H1 (cell line): ENCODE measurements around the gene TMEM138. TPM values are rescaled to one million over a fixed set of nuclear protein-coding genes. Genes with fewer than 3 reads are reported as not detected.

ENCODE experiments used
- CTCF ChIA-PET: fragments of 300-600 bp; sonication (Branson Sonifier 250); formaldehyde crosslinking; loops from one replicate; lab custom pipeline; 2021; ENCODE audit not compliant: partially characterized antibody; lab: Charles Lee
- POLR2A ChIA-PET: fragments of 300-600 bp; sonication (Branson Sonifier 250); formaldehyde crosslinking; loops from one replicate; lab custom pipeline; 2021; ENCODE audit warnings: inconsistent platforms; ENCODE audit not compliant: partially characterized antibody; lab: Charles Lee
- DNase-seq, 2 experiments: peaks; one replicate each; pipeline versions ENCODE4 v3.0.0 to v3.0.0-alpha.2; 2010 to 2022; ENCODE audit warnings: low spot score in 2 of 2, low read depth in 1 of 2, mixed read lengths in 1 of 2
- FAIRE-seq: peaks from 2 replicates; lab custom pipeline; 2011; peaks lifted over from hg19 to GRCh38; lab: Jason Lieb, UNC
- H2AFZ ChIP-seq: 2 replicates; pipeline ENCODE4 v1.8.1; 2012; ENCODE audit warnings: low read length, inconsistent platforms
- H2AK5ac ChIP-seq: 2 replicates; pipeline ENCODE4 v1.6.1; 2013; ENCODE audit warnings: low read depth, low read length
- H2BK120ac ChIP-seq: replicated peaks from 2 replicates; pipeline ENCODE3; 2013; ENCODE audit warnings: low read depth, low read length, inconsistent platforms
- H2BK12ac ChIP-seq: 2 replicates; pipeline ENCODE4 v1.6.1; 2013; ENCODE audit warnings: low read depth, low read length
- H2BK15ac ChIP-seq: 2 replicates; pipeline ENCODE4 v1.6.1; 2013; ENCODE audit warnings: low read length
- H2BK20ac ChIP-seq: 2 replicates; pipeline ENCODE4 v1.6.1; 2013; ENCODE audit warnings: low read length
- H2BK5ac ChIP-seq: 2 replicates; pipeline ENCODE4 v1.6.1; 2013; ENCODE audit warnings: low read depth, low read length
- H3K14ac ChIP-seq: 2 replicates; pipeline ENCODE4 v1.6.1; 2013; ENCODE audit warnings: inconsistent platforms; ENCODE audit not compliant: insufficient read length
- H3K18ac ChIP-seq: 2 replicates; pipeline ENCODE4 v1.6.1; 2013; ENCODE audit warnings: low read length; ENCODE audit errors: extremely low read depth
- H3K23ac ChIP-seq: 2 replicates; pipeline ENCODE4 v1.6.1; 2013; ENCODE audit warnings: inconsistent platforms; ENCODE audit not compliant: insufficient read length
- H3K23me2 ChIP-seq: 2 replicates; pipeline ENCODE4 v1.6.1; 2013; ENCODE audit warnings: low read depth, low read length
- H3K27ac ChIP-seq: 2 replicates; pipeline ENCODE4 v1.6.1; 2011; ENCODE audit warnings: low read depth, low read length, inconsistent platforms
- H3K27me3 ChIP-seq, 4 experiments: replicated peaks in 1 of 4; 1 replicate in 1 of 4; 2 replicates in 3 of 4; pipeline versions ENCODE4 v1.6.1 to v1.8.1; 2011 to 2013; ENCODE audit warnings: low read length in 3 of 4, mild to moderate bottlenecking in 3 of 4, inconsistent platforms in 2 of 4, mixed read lengths in 2 of 4, moderate library complexity in 1 of 4; ENCODE audit not compliant: control insufficient read depth in 3 of 4, insufficient read depth in 3 of 4; ENCODE audit errors: extremely low read depth in 1 of 4
- H3K36me3 ChIP-seq, 4 experiments: 2 replicates each; pipeline versions ENCODE4 v1.6.1 to v1.8.1; 2011 to 2013; ENCODE audit warnings: mild to moderate bottlenecking in 4 of 4, low read length in 3 of 4, moderate library complexity in 2 of 4, control low read depth in 1 of 4, inconsistent platforms in 1 of 4; ENCODE audit not compliant: insufficient read depth in 4 of 4, control insufficient read depth in 2 of 4
- H3K4ac ChIP-seq: replicated peaks from 2 replicates; pipeline ENCODE3; 2013; ENCODE audit warnings: low read length, low read depth, mixed read lengths, inconsistent platforms; ENCODE audit not compliant: insufficient read length
- H3K4me1 ChIP-seq, 4 experiments: replicated peaks in 1 of 4; 1 replicate in 1 of 4; 2 replicates in 3 of 4; pipeline versions ENCODE4 v1.6.1 to v1.8.1; 2011 to 2013; ENCODE audit warnings: low read length in 3 of 4, inconsistent platforms in 2 of 4, mixed read lengths in 1 of 4; ENCODE audit not compliant: insufficient read depth in 4 of 4, control insufficient read depth in 3 of 4
- H3K4me2 ChIP-seq, 2 experiments: 2 replicates each; pipeline versions ENCODE4 v1.6.1 to v1.8.1; 2011 to 2013; ENCODE audit warnings: low read depth in 2 of 2, low read length in 2 of 2, control low read depth in 1 of 2, inconsistent platforms in 1 of 2, mild to moderate bottlenecking in 1 of 2; ENCODE audit not compliant: insufficient read depth in 1 of 2
- H3K4me3 ChIP-seq, 4 experiments: fragments of 200-600, 300-600 bp in 1 of 4; sonication (generic), shearing (Covaris generic), sonication (Bioruptor Twin) in 1 of 4; 2 replicates each; pipeline versions ENCODE4 v1.5.1 to v1.8.1; 2011 to 2016; ENCODE audit warnings: low read length in 4 of 4, low read depth in 3 of 4, control low read depth in 2 of 4, inconsistent platforms in 2 of 4, mild to moderate bottlenecking in 2 of 4, mixed read lengths in 1 of 4, moderate library complexity in 1 of 4; ENCODE audit not compliant: insufficient read depth in 2 of 4; ENCODE audit errors: extremely low read depth in 1 of 4
- H3K56ac ChIP-seq: replicated peaks from 2 replicates; pipeline ENCODE3; 2013; ENCODE audit warnings: low read depth, mild to moderate bottlenecking, mixed read lengths, low read length, inconsistent platforms; ENCODE audit not compliant: insufficient read length
- H3K79me1 ChIP-seq: 2 replicates; pipeline ENCODE4 v1.6.1; 2013; ENCODE audit warnings: low read depth, low read length, control low read depth
- H3K79me2 ChIP-seq, 2 experiments: 2 replicates each; pipeline versions ENCODE4 v1.6.1 to v1.8.1; 2012 to 2013; ENCODE audit warnings: low read length in 2 of 2, mild to moderate bottlenecking in 2 of 2, inconsistent platforms in 1 of 2; ENCODE audit not compliant: insufficient read depth in 2 of 2, control insufficient read depth in 1 of 2
- H3K9ac ChIP-seq, 4 experiments: replicated peaks in 1 of 4; 1 replicate in 1 of 4; 2 replicates in 3 of 4; pipeline versions ENCODE4 v1.6.1 to v1.8.1; 2011 to 2013; ENCODE audit warnings: low read depth in 3 of 4, low read length in 3 of 4, control low read depth in 2 of 4, mild to moderate bottlenecking in 2 of 4, moderate library complexity in 2 of 4, inconsistent platforms in 1 of 4; ENCODE audit errors: extremely low read depth in 1 of 4
- H3K9me3 ChIP-seq, 2 experiments: 2 replicates each; pipeline versions ENCODE4 v1.6.1 to v1.8.1; 2012 to 2013; ENCODE audit warnings: mild to moderate bottlenecking in 2 of 2, moderate library complexity in 2 of 2, control low read depth in 1 of 2, inconsistent platforms in 1 of 2, low read depth in 1 of 2, low read length in 1 of 2, mixed read lengths in 1 of 2; ENCODE audit not compliant: insufficient read depth in 2 of 2
- H4K20me1 ChIP-seq, 2 experiments: replicated peaks in 1 of 2; 2 replicates each; pipeline versions ENCODE3 to v1.8.1; 2011 to 2013; ENCODE audit warnings: inconsistent platforms in 2 of 2, low read length in 2 of 2, mild to moderate bottlenecking in 1 of 2; ENCODE audit not compliant: insufficient read depth in 2 of 2, control insufficient read depth in 1 of 2
- H4K5ac ChIP-seq: 2 replicates; pipeline ENCODE4 v1.6.1; 2013; ENCODE audit warnings: low read length, low read depth, mixed read lengths, inconsistent platforms; ENCODE audit not compliant: insufficient read length
- H4K8ac ChIP-seq: 2 replicates; pipeline ENCODE4 v1.8.0; 2013; ENCODE audit warnings: mild to moderate bottlenecking, moderate library complexity, low read length, inconsistent platforms; ENCODE audit not compliant: insufficient read depth; ENCODE audit errors: extremely low read depth
- H4K91ac ChIP-seq: replicated peaks from 2 replicates; pipeline ENCODE3; 2013; ENCODE audit warnings: low read length, mixed read lengths, inconsistent platforms; ENCODE audit not compliant: insufficient read length
- CTBP2 ChIP-seq: IDR thresholded peaks from 2 replicates; pipeline ENCODE4 v1.7.0; 2011; ENCODE audit warnings: borderline replicate concordance, mild to moderate bottlenecking, moderate library complexity, mixed read lengths, low read length; ENCODE audit not compliant: insufficient read depth, insufficient read length
- EGR1 ChIP-seq: IDR thresholded peaks from 2 replicates; pipeline ENCODE4 v1.6.1; 2011; ENCODE audit warnings: low read depth, low read length, borderline replicate concordance
- EP300 ChIP-seq, 2 experiments: IDR thresholded peaks; 1 replicate in 1 of 2; 2 replicates in 1 of 2; pipeline ENCODE4 v1.6.1; 2011 to 2012; ENCODE audit warnings: low read depth in 2 of 2, low read length in 2 of 2, mild to moderate bottlenecking in 2 of 2, borderline replicate concordance in 1 of 2, inconsistent platforms in 1 of 2, moderate library complexity in 1 of 2
- EZH2 ChIP-seq: fragments of 200-600 bp; sonication (generic); IDR thresholded peaks from 2 replicates; pipeline ENCODE4 v1.7.1; 2012; ENCODE audit warnings: low read depth, mild to moderate bottlenecking, moderate library complexity, low read length, inconsistent platforms; ENCODE audit not compliant: severe bottlenecking
- JUND ChIP-seq: IDR thresholded peaks from 2 replicates; pipeline ENCODE4 v1.6.1; 2011; ENCODE audit warnings: mild to moderate bottlenecking, improper control_type of control experiment, low read length
- KDM4A ChIP-seq: IDR thresholded peaks from one replicate; pipeline ENCODE4 v1.7.1; 2012; ENCODE audit warnings: low read depth, mild to moderate bottlenecking, moderate library complexity, low read length, inconsistent platforms; ENCODE audit not compliant: severe bottlenecking
- MAX ChIP-seq: IDR thresholded peaks from 2 replicates; pipeline ENCODE4 v1.6.1; 2012; ENCODE audit warnings: inconsistent platforms
- POLR2A ChIP-seq, 2 experiments: IDR thresholded peaks; 1 replicate in 1 of 2; 2 replicates in 1 of 2; pipeline ENCODE4 v1.6.1; 2011; ENCODE audit warnings: low read depth in 2 of 2, low read length in 2 of 2, mild to moderate bottlenecking in 2 of 2; ENCODE audit errors: control extremely low read depth in 1 of 2
- RFX5 ChIP-seq: IDR thresholded peaks from 2 replicates; pipeline ENCODE4 v1.6.1; 2011; ENCODE audit warnings: low read depth, low read length, improper control_type of control experiment, borderline replicate concordance
- SAP30 ChIP-seq: fragments of 300-600 bp; sonication (generic); IDR thresholded peaks from 2 replicates; pipeline ENCODE4 v1.7.1; 2012; ENCODE audit warnings: low read length, moderate library complexity, mild to moderate bottlenecking, inconsistent platforms; ENCODE audit not compliant: insufficient read depth, insufficient replicate concordance
- SRF ChIP-seq: IDR thresholded peaks from 2 replicates; pipeline ENCODE4 v1.6.1; 2011; ENCODE audit warnings: mild to moderate bottlenecking, low read depth, low read length, moderate library complexity
- TBP ChIP-seq: IDR thresholded peaks from 2 replicates; pipeline ENCODE4 v1.6.1; 2011; ENCODE audit warnings: low read depth, low read length, improper control_type of control experiment
- YY1 ChIP-seq: IDR thresholded peaks from 2 replicates; pipeline ENCODE4 v1.6.1; 2011; ENCODE audit warnings: low read depth, mild to moderate bottlenecking, low read length
- WGBS, 2 experiments: shearing (Covaris generic) in 1 of 2; methylation state at CpG; one replicate each; pipeline versions ENCODE4 v1.1.6 to v1.1.7; 2013 to 2015; ENCODE audit warnings: low lambda C conversion rate in 2 of 2, mixed read lengths in 2 of 2, inconsistent platforms in 1 of 2, low coverage in 1 of 2, missing lambda C conversion rate in 1 of 2; ENCODE audit not compliant: insufficient replicate concordance in 2 of 2, insufficient coverage in 1 of 2, insufficient read length in 1 of 2; ENCODE audit errors: extremely low coverage in 1 of 2, missing lambda C conversion rate in 1 of 2; 5-methylcytosine and 5-hydroxymethylcytosine counted together
- polyA plus RNA-seq, 7 experiments: library from polyadenylated mRNA; depleted of rRNA in 3 of 7; stranded (reverse) in 5 of 7; unstranded in 2 of 7; fragments of >200 nt in 5 of 7; fragments of 200-250 nt in 2 of 7; gene quantifications; 1 replicate in 5 of 7; 2 replicates in 1 of 7; 4 replicates in 1 of 7; pipeline versions ENCODE4 v1.2.1 to v1.2.3, GENCODE V29; 2011 to 2013; ENCODE audit warnings: missing spikeins in 2 of 7, mixed read lengths in 2 of 7
- total RNA-seq: library from RNA; stranded (reverse); fragmentation: NEBNext Ultra II Directional; extraction: Animal tissue kit (Norgen Biotek cat#: 25700); gene quantifications from 2 replicates; pipeline ENCODE4 v1.2.1, GENCODE V29; 2021

TMEM138 gene
- total and polyA plus RNA-seq, 2 of the 8 experiments (the other 6 are each of a cell fraction or from before 2014, with no cell fraction given), result 32.9 to 59.0 TPM

- no peaks in the 10 kb centered on the region for H4K20me1 ChIP-seq
- H3K14ac ChIP-seq, result no peak overlapping the region
- peaks cover 0 to 15% (median 4%) of the 10 kb centered on the region in 4 experiments; a peak in 4 of 8 replicates for H3K36me3 ChIP-seq
- 86% methylated on average over 5 of the region's 5 CpGs; no CpG with 5 or more reads in 1 of the 2 experiments for WGBS, 2 experiments
- H4K91ac ChIP-seq, result no peak overlapping the region
- no peak overlapping the region for H3K18ac ChIP-seq
- no peak for DNase-seq
- no peaks in the 10 kb centered on the region for H3K79me2 ChIP-seq
- no peak overlapping the region for H2BK20ac ChIP-seq
- H3K23ac ChIP-seq, result no peak overlapping the region
- no peak overlapping the region for H3K4me2 ChIP-seq
- H3K23me2 ChIP-seq, result no peaks in the 10 kb centered on the region
- H3K79me1 ChIP-seq, result no peaks in the 10 kb centered on the region
- no peak overlapping the region for H2BK12ac ChIP-seq
- H3K4ac ChIP-seq, result no peak overlapping the region
- H4K5ac ChIP-seq, result no peak overlapping the region
- no peak overlapping the region for H2AK5ac ChIP-seq
- H3K4me1 ChIP-seq, result no peaks in the 10 kb centered on the region
- no peak overlapping the region for H4K8ac ChIP-seq
- H3K9me3 ChIP-seq, result peaks cover 8 to 9% of the 10 kb centered on the region in 2 experiments; a peak in 3 of 4 replicates
- POLR2A ChIA-PET, result interaction anchor here (1.9 to 38.6 kb wide), 3 partner anchors 13 to 50 kb away, joined by 6 to 1106 read pairs (median 6); partner anchors contain the start of genes CPSF7, CYB561A3, DDB1 and TKFC
- no peak overlapping the region for H3K27ac ChIP-seq
- H2BK120ac ChIP-seq, result no peak overlapping the region
- H2BK5ac ChIP-seq, result no peak overlapping the region
- H2BK15ac ChIP-seq, result no peak overlapping the region
- no peaks in the 10 kb centered on the region for H3K27me3 ChIP-seq
- CTCF ChIA-PET, result interaction anchor here (0.6 to 9.4 kb wide), 2 partner anchors 14 to 42 kb away, joined by 3 to 199 read pairs; partner anchors contain the start of genes CYB561A3 and TMEM138
- no peak overlapping the region for H2AFZ ChIP-seq
- FAIRE-seq, result no peak
- no peak overlapping the region for H3K9ac ChIP-seq
- H3K4me3 ChIP-seq, result no peak overlapping the region
- no peak overlapping the region for H3K56ac ChIP-seq
- TF ChIP-seq EP300 (IDR thresholded peaks at IDR 0.05; ENCODE audit: borderline replicate concordance in 1 of 2, low read depth in 2 of 2, low read length in 2 of 2), result no peak
- TF ChIP-seq SRF, result no peak
- TF ChIP-seq TBP, result no peak
- TF ChIP-seq POLR2A (IDR thresholded peaks at IDR 0.05; ENCODE audit: control extremely low read depth in 1 of 2, low read depth in 2 of 2, low read length in 2 of 2), result no peak
- TF ChIP-seq JUND, result no peak
- no peak for TF ChIP-seq YY1
- TF ChIP-seq MAX, result no peak
- no peak for TF ChIP-seq CTBP2
- TF ChIP-seq EZH2, result no peak
- TF ChIP-seq EGR1, result no peak
- no peak for TF ChIP-seq RFX5
- no peak for TF ChIP-seq SAP30
- TF ChIP-seq KDM4A, result no peak
Observed at GRCh38 chr11:61378713-61379313, 16.6 kb downstream of the TMEM138 start.
